ENCODE data around the gene MAEA. TPM values are rescaled to one million over a fixed set of nuclear protein-coding genes. Genes with fewer than 3 reads are reported as not detected.

Gene MAEA
- total and polyA plus RNA-seq, 2 of the 8 experiments (the other 6 are each of a cell fraction or from before 2014, with no cell fraction given): 75.8 to 133 TPM

GRCh38 chr4:1249148-1249730 is 40.5 kb upstream of the MAEA start:
- DNase-seq (ENCODE audit: low read depth in 1 of 2, low spot score in 2 of 2) (peak in 1 of 2 experiments; percentile 78), FAIRE-seq (no peak)
- H3K56ac ChIP-seq (replicated peaks; ENCODE audit: insufficient read length, low read depth, low read length): no peak overlapping the region
- H2AK5ac ChIP-seq (ENCODE audit: low read depth, low read length): no peak overlapping the region
- H4K91ac ChIP-seq (replicated peaks; ENCODE audit: insufficient read length, low read length): no peak overlapping the region
- H3K79me1 ChIP-seq (ENCODE audit: low read depth, low read length): peaks cover 17% of the 10 kb centered on the region; the same call in 1 of the 2 replicates
- CTCF ChIA-PET (ENCODE audit: partially characterized antibody): interaction anchor here (5.0 kb wide), 1 partner anchor 18 kb away, joined by 32 read pairs; no protein-coding TSS in a partner anchor
- peaks cover 0 to 16% (median 11%) of the 10 kb centered on the region in 4 experiments; a peak in 5 of 7 replicates for H3K4me1 ChIP-seq (replicated peaks in 1 of 4; ENCODE audit: control insufficient read depth in 3 of 4, insufficient read depth in 4 of 4, low read length in 3 of 4)
- H3K14ac ChIP-seq (ENCODE audit: insufficient read length): no peak overlapping the region
- H3K9me3 ChIP-seq (ENCODE audit: insufficient read depth in 2 of 2, low read depth in 1 of 2, low read length in 1 of 2): peaks cover 30 to 35% of the 10 kb centered on the region in 2 experiments
- peaks cover 0 to 2% (median 0%) of the 10 kb centered on the region in 4 experiments; a peak in 1 of 7 replicates for H3K27me3 ChIP-seq (replicated peaks in 1 of 4; ENCODE audit: control insufficient read depth in 3 of 4, extremely low read depth in 1 of 4, insufficient read depth in 3 of 4, low read length in 3 of 4)
- H3K4me3 ChIP-seq (ENCODE audit: extremely low read depth in 1 of 4, insufficient read depth in 2 of 4, low read depth in 3 of 4, low read length in 4 of 4): peak overlapping the region; percentile 42 to 73 (median 44)
- peak overlapping the region; percentile 96 for H4K8ac ChIP-seq (ENCODE audit: extremely low read depth, insufficient read depth, low read length)
- H3K4ac ChIP-seq (replicated peaks; ENCODE audit: insufficient read length, low read depth, low read length): no peak overlapping the region
- peaks cover 8 to 16% of the 10 kb centered on the region in 2 experiments for H4K20me1 ChIP-seq (replicated peaks in 1 of 2; ENCODE audit: control insufficient read depth in 1 of 2, insufficient read depth in 2 of 2, low read length in 2 of 2)
- no peak overlapping the region for H3K23ac ChIP-seq (ENCODE audit: insufficient read length)
- peaks cover 11% of the 10 kb centered on the region; the same call in 1 of the 2 replicates for H3K23me2 ChIP-seq (ENCODE audit: low read depth, low read length)
- peaks cover 0 to 20% (median 6%) of the 10 kb centered on the region in 4 experiments; a peak in 3 of 8 replicates for H3K36me3 ChIP-seq (ENCODE audit: control insufficient read depth in 2 of 4, insufficient read depth in 4 of 4, low read length in 3 of 4)
- H3K18ac ChIP-seq (ENCODE audit: extremely low read depth, low read length): no peak overlapping the region
- peak overlapping the region; percentile 36 for H4K5ac ChIP-seq (ENCODE audit: insufficient read length, low read depth, low read length)
- WGBS, 2 experiments (ENCODE audit: extremely low coverage in 1 of 2, insufficient coverage in 1 of 2, insufficient read length in 1 of 2, insufficient replicate concordance in 2 of 2, low coverage in 1 of 2, low lambda C conversion rate in 2 of 2, missing lambda C conversion rate in 1 of 2): 5% methylated on average over 4 of the region's 86 CpGs; no CpG with 5 or more reads in 1 of the 2 experiments
- no peak overlapping the region for H2BK20ac ChIP-seq (ENCODE audit: low read length)
- no peak overlapping the region for H2BK5ac ChIP-seq (ENCODE audit: low read depth, low read length)
- peak overlapping the region in 3 of 4 experiments; percentile 51 to 71 (median 65); a peak in 6 of 7 replicates for H3K9ac ChIP-seq (replicated peaks in 1 of 4; ENCODE audit: extremely low read depth in 1 of 4, low read depth in 3 of 4, low read length in 3 of 4)
- peak overlapping the region; percentile 71 to 81 for H3K4me2 ChIP-seq (ENCODE audit: insufficient read depth in 1 of 2, low read depth in 2 of 2, low read length in 2 of 2)
- POLR2A ChIA-PET (ENCODE audit: partially characterized antibody): interaction anchor here (1.1 to 6.8 kb wide), 7 partner anchors 12 to 97 kb away, joined by 3 to 49 read pairs (median 5); partner anchors contain the start of genes MAEA and UVSSA
- peak overlapping the region; percentile 77; the same call in 1 of the 2 replicates for H3K27ac ChIP-seq (ENCODE audit: low read depth, low read length)
- H2BK15ac ChIP-seq (ENCODE audit: low read length): no peak overlapping the region
- no peak overlapping the region for H2BK12ac ChIP-seq (ENCODE audit: low read depth, low read length)
- no peak overlapping the region for H2AFZ ChIP-seq (ENCODE audit: low read length)
- H2BK120ac ChIP-seq (replicated peaks; ENCODE audit: low read depth, low read length): no peak overlapping the region
- peaks cover 27 to 38% of the 10 kb centered on the region in 2 experiments for H3K79me2 ChIP-seq (ENCODE audit: control insufficient read depth in 1 of 2, insufficient read depth in 2 of 2, low read length in 2 of 2)
- TF ChIP-seq GTF2F1 (IDR thresholded peaks at IDR 0.05; ENCODE audit: borderline replicate concordance, low read depth, low read length): no peak
- peak; percentile 49 for TF ChIP-seq E2F6 (IDR thresholded peaks at IDR 0.05)
- TF ChIP-seq SP4 (IDR thresholded peaks at IDR 0.05; ENCODE audit: low read length): no peak

Data from H1 (cell line).